Neural progenitor cell (in vitro differentiated cells): ENCODE results near the gene AGXT.

ENCODE experiments used
- CTCF ChIP-seq: fragments of 200-600 bp; sonication (generic); IDR thresholded peaks from 2 replicates; pipeline ENCODE4 v1.5.1; 2017; ENCODE audit warnings: antibody characterized with exemption, mild to moderate bottlenecking
- EZH2 ChIP-seq: fragments of 200-600 bp; sonication (generic); IDR thresholded peaks from 2 replicates; pipeline ENCODE4 v1.6.1; 2017; ENCODE audit warnings: antibody characterized with exemption, mild to moderate bottlenecking, moderate library complexity

DNA sequence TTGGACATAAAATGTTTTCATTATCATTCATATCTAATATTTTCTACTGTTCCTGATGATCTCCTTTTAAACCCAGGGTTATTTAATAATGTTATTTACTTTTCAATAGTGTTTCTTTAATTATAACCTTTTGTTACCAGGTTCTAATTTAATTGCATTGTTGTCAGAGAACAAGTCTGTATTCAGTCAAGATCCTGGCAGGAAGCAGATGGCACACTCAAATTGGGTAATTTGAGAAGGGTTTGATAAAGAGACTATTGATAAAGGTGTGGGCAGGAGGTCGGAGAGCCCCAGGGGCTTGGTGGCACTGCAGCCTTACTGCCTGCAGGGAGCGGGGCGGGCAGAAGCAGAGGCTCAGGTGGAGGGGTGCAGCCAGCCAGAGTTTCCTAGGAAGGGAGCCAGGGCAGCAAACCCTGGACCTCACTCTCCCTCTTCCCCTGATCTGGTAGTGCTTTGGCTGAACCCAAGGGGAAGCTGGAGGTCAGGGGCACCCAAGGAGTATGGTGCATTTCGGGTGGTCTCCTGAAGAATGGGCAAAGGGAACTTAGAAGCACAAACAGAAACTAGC is 46.3 kb upstream of the AGXT start:
- TF ChIP-seq CTCF (no peak), EZH2 (no peak)
